Esophagus squamous epithelium (tissue), 4 donors: ENCODE measurements around the gene DGKB.

Source experiments
- CTCF ChIP-seq, 6 experiments: fragments of 450-650 bp in 4 of 6; fragments of 200-600 bp in 2 of 6; sonication (generic) in 2 of 6; IDR thresholded peaks; one replicate each; pipeline ENCODE4 v1.5.1; 2016 to 2019; ENCODE audit warnings: antibody characterized with exemption in 6 of 6, mild to moderate bottlenecking in 4 of 6, moderate library complexity in 4 of 6
- POLR2A ChIP-seq, 4 donors: fragments of 450-650 bp; IDR thresholded peaks; one replicate each; pipeline ENCODE4 v1.6.1; 2017; ENCODE audit warnings: antibody characterized with exemption in 4 of 4, mild to moderate bottlenecking in 4 of 4, moderate library complexity in 3 of 4

GRCh38 chr7:14115701-14116100, 786.9 kb downstream of the DGKB start:
- no peak for TF ChIP-seq CTCF (IDR thresholded peaks at IDR 0.05)
- no peak for TF ChIP-seq POLR2A (IDR thresholded peaks at IDR 0.05)
